ENCODE results near the gene CYB5R3. TPM values are rescaled to one million over a fixed set of nuclear protein-coding genes. Genes with fewer than 3 reads are reported as not detected.

The CYB5R3 gene
- total RNA-seq, 1 experiment from 2014 or later, result 85.4 TPM

- peak overlapping the region; percentile 97 for H3K27ac Mint-ChIP-seq
- peak overlapping the region; percentile 97 for H3K4me3 Mint-ChIP-seq
- ChIA-PET CTCF (interaction anchor here (0.6 to 3.0 kb wide), 3 partner anchors 33 to 254 kb away, joined by 3 to 7 read pairs (median 6); no protein-coding TSS in a partner anchor), POLR2A (interaction anchor here (0.6 kb wide), 1 partner anchor 91 kb away, joined by 3 read pairs; no protein-coding TSS in a partner anchor)
- H3K9me3 Mint-ChIP-seq, result no peaks in the 10 kb centered on the region
- DNase-seq (ENCODE audit: low spot score), result no peak
- ATAC-seq, result no peak
- peaks cover 44% of the 10 kb centered on the region for H3K4me1 Mint-ChIP-seq
- no peaks in the 10 kb centered on the region for H3K27me3 Mint-ChIP-seq (ENCODE audit: low read depth)
- H3K36me3 Mint-ChIP-seq, result peaks cover 25% of the 10 kb centered on the region
- TF ChIP-seq NFATC4 (CRISPR knock-in tag; IDR thresholded peaks at IDR 0.05), result no peak
- TF ChIP-seq EMX1 (CRISPR knock-in tag; IDR thresholded peaks at IDR 0.05), result no peak
- no peak for TF ChIP-seq E2F4 (CRISPR knock-in tag; IDR thresholded peaks at IDR 0.05; ENCODE audit: borderline replicate concordance, low read depth)
- no peak for TF ChIP-seq NFYB (CRISPR knock-in tag; conservative IDR thresholded peaks at IDR 0.05; ENCODE audit: low read depth)
- TF ChIP-seq SP1 (CRISPR knock-in tag; conservative IDR thresholded peaks at IDR 0.05), result no peak
- TF ChIP-seq TEAD4 (CRISPR knock-in tag; IDR thresholded peaks at IDR 0.05), result no peak
- no peak for TF ChIP-seq CREM (CRISPR knock-in tag; IDR thresholded peaks at IDR 0.05)
- no peak for TF ChIP-seq JUN (CRISPR knock-in tag; IDR thresholded peaks at IDR 0.05)
Observed at GRCh38 chr22:42613872-42614301, 35.3 kb downstream of the CYB5R3 start.

DNA sequence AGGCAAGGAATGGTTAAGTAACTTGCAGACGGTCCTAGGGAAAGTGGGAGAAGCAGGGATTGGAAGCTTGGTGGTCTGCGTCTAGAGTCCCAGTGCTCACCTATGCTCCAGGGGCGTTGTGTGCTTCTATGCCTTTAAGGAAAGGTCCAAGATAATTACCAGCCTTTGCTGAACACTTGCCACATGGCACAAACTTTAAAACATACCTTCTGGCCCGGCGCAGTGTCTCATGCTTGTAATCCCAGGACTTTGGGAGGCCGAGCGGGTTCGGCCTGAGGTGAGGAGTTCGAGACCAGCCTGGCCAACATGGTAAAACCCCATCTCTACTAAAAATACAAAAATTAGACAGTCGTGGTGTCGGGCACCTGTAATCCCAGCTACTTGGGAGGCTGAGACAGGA is 36.9 kb downstream of the CYB5R3 start:
- POLR2A ChIA-PET, result no interaction called here
- H3K4me1 Mint-ChIP-seq, result peaks cover 41% of the 10 kb centered on the region

More for the DNA sequence above, 36.9 kb downstream of the CYB5R3 start:
- Mint-ChIP-seq H3K27ac (no peak overlapping the region), H3K4me3 (peak overlapping the region; percentile 97; the same call in 1 of the 2 replicates), H3K27me3 (ENCODE audit: low read depth) (no peaks in the 10 kb centered on the region), H3K9me3 (no peaks in the 10 kb centered on the region), H3K36me3 (peaks cover 39% of the 10 kb centered on the region)
- ATAC-seq, result no peak
- CTCF ChIA-PET, result interaction anchor here (0.5 to 0.6 kb wide), 2 partner anchors 95 to 103 kb away, joined by 3 read pairs; no protein-coding TSS in a partner anchor
- no peak for DNase-seq (ENCODE audit: low spot score)
- TF ChIP-seq, protein P1, sequence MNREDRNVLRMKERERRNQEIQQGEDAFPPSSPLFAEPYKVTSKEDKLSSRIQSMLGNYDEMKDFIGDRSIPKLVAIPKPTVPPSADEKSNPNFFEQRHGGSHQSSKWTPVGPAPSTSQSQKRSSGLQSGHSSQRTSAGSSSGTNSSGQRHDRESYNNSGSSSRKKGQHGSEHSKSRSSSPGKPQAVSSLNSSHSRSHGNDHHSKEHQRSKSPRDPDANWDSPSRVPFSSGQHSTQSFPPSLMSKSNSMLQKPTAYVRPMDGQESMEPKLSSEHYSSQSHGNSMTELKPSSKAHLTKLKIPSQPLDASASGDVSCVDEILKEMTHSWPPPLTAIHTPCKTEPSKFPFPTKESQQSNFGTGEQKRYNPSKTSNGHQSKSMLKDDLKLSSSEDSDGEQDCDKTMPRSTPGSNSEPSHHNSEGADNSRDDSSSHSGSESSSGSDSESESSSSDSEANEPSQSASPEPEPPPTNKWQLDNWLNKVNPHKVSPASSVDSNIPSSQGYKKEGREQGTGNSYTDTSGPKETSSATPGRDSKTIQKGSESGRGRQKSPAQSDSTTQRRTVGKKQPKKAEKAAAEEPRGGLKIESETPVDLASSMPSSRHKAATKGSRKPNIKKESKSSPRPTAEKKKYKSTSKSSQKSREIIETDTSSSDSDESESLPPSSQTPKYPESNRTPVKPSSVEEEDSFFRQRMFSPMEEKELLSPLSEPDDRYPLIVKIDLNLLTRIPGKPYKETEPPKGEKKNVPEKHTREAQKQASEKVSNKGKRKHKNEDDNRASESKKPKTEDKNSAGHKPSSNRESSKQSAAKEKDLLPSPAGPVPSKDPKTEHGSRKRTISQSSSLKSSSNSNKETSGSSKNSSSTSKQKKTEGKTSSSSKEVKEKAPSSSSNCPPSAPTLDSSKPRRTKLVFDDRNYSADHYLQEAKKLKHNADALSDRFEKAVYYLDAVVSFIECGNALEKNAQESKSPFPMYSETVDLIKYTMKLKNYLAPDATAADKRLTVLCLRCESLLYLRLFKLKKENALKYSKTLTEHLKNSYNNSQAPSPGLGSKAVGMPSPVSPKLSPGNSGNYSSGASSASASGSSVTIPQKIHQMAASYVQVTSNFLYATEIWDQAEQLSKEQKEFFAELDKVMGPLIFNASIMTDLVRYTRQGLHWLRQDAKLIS (CRISPR knock-in tag; IDR thresholded peaks at IDR 0.05; ENCODE audit: borderline replicate concordance), result no peak
- TF ChIP-seq KAT7 (CRISPR knock-in tag; IDR thresholded peaks at IDR 0.05; ENCODE audit: borderline replicate concordance) (no peak), JAZF1 (CRISPR knock-in tag; IDR thresholded peaks at IDR 0.05) (no peak), GTF2I (CRISPR knock-in tag; conservative IDR thresholded peaks at IDR 0.05) (no peak), NFYB (CRISPR knock-in tag; conservative IDR thresholded peaks at IDR 0.05; ENCODE audit: low read depth) (no peak), ZNF416 (CRISPR knock-in tag; IDR thresholded peaks at IDR 0.05) (no peak), STAT6 (CRISPR knock-in tag; conservative IDR thresholded peaks at IDR 0.05; ENCODE audit: low read depth) (no peak), ARID4B (CRISPR knock-in tag; IDR thresholded peaks at IDR 0.05; ENCODE audit: borderline replicate concordance) (no peak), IRF2 (CRISPR knock-in tag; IDR thresholded peaks at IDR 0.05; ENCODE audit: borderline replicate concordance, low read depth) (no peak)
- TF ChIP-seq, protein P2, sequence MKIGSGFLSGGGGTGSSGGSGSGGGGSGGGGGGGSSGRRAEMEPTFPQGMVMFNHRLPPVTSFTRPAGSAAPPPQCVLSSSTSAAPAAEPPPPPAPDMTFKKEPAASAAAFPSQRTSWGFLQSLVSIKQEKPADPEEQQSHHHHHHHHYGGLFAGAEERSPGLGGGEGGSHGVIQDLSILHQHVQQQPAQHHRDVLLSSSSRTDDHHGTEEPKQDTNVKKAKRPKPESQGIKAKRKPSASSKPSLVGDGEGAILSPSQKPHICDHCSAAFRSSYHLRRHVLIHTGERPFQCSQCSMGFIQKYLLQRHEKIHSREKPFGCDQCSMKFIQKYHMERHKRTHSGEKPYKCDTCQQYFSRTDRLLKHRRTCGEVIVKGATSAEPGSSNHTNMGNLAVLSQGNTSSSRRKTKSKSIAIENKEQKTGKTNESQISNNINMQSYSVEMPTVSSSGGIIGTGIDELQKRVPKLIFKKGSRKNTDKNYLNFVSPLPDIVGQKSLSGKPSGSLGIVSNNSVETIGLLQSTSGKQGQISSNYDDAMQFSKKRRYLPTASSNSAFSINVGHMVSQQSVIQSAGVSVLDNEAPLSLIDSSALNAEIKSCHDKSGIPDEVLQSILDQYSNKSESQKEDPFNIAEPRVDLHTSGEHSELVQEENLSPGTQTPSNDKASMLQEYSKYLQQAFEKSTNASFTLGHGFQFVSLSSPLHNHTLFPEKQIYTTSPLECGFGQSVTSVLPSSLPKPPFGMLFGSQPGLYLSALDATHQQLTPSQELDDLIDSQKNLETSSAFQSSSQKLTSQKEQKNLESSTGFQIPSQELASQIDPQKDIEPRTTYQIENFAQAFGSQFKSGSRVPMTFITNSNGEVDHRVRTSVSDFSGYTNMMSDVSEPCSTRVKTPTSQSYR (CRISPR knock-in tag; IDR thresholded peaks at IDR 0.05), result no peak

Data from WTC11 (cell line).